ENCODE data around the gene COL6A2. TPM values are rescaled to one million over a fixed set of nuclear protein-coding genes. Genes with fewer than 3 reads are reported as not detected.

Gene COL6A2
- total and polyA plus RNA-seq, 10 donors = 101 to 259 (median 192) TPM

DNA sequence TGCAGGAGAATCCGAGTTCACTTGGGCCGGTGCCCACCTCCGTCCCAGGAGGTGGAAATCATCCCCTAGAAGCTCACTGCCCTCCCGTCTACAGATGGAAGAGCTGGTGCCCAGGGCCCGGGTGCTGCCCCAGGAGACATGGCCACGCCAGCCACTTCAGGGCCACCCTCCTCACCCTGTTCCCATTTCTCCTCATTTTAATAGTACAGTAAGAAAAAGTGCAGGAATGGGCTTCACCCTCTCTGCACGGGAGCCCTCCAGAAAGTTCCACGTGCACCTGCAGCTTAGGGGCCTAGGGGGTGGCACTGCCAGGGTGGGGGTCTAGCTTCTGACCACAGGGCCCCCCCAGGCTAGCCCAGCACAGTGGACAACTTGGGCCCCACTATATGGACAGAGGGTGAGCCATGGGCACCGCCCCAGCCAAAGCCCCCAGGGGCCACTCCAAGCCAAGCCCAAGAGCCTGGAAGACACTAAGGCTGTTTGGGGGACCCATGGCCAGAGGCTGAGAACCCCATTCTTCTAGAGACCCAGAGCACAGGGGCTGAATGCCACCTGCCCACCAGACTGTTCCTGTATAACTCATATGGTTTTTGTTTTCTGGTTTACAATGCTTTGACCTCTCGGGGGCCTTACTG lies 60.9 kb downstream of the COL6A2 start:
- no peak overlapping the region for H3K27ac ChIP-seq
- peaks cover 0 to 23% (median 0%) of the 10 kb centered on the region in 6 donors for H3K36me3 ChIP-seq
- peaks cover 0 to 10% (median under 1%) of the 10 kb centered on the region in 6 donors for H3K4me1 ChIP-seq
- H3K4me3 ChIP-seq = no peak overlapping the region
- TF ChIP-seq, protein P1, sequence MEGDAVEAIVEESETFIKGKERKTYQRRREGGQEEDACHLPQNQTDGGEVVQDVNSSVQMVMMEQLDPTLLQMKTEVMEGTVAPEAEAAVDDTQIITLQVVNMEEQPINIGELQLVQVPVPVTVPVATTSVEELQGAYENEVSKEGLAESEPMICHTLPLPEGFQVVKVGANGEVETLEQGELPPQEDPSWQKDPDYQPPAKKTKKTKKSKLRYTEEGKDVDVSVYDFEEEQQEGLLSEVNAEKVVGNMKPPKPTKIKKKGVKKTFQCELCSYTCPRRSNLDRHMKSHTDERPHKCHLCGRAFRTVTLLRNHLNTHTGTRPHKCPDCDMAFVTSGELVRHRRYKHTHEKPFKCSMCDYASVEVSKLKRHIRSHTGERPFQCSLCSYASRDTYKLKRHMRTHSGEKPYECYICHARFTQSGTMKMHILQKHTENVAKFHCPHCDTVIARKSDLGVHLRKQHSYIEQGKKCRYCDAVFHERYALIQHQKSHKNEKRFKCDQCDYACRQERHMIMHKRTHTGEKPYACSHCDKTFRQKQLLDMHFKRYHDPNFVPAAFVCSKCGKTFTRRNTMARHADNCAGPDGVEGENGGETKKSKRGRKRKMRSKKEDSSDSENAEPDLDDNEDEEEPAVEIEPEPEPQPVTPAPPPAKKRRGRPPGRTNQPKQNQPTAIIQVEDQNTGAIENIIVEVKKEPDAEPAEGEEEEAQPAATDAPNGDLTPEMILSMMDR (IDR thresholded peaks at IDR 0.05 in 8 of 11, conservative IDR thresholded peaks at IDR 0.05 in 3 of 11) = no peak
- TF ChIP-seq POLR2A (IDR thresholded peaks at IDR 0.05) = no peak
- 85 to 96% (median 94%) methylated on average over 10 of the region's 10 CpGs for WGBS, 5 donors
- H3K9me3 ChIP-seq = no peaks in the 10 kb centered on the region
- intact Hi-C loops (cut with DNase I; ENCODE audit: low total_unique reads) = no loop called here
- DNase-seq = no peak
- peaks cover 0 to 26% (median 11%) of the 10 kb centered on the region in 7 donors for H3K27me3 ChIP-seq (replicated peaks in 1 of 7)

DNA sequence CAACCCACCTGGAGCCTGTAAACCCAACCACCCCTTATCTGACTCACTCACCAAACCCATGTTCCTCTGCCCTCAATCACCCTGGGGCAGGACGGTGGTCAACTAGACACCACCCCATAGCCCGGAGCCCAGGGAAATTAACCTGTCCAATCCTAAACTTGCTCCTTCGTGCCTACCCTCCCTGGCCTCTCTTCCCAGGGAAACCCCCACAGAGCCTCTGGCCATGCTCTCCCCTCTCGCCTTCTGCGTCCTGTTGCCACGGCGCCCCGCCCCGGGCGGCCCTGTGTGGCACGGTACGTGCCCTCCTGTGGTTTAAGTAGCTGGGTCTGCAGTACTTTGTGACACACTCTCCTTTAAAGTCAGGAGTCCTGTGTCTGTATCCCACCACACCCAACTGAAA lies 61.5 kb downstream of the COL6A2 start:
- 87 to 98% (median 95%) methylated on average over 12 of the region's 12 CpGs for WGBS, 5 donors
- TF ChIP-seq POLR2A (IDR thresholded peaks at IDR 0.05) = no peak
- no peak for TF ChIP-seq POLR2AphosphoS5 (IDR thresholded peaks at IDR 0.05)
- TF ChIP-seq, protein P1 (IDR thresholded peaks at IDR 0.05 in 8 of 11, conservative IDR thresholded peaks at IDR 0.05 in 3 of 11) = no peak
- Histone ChIP-seq H3K36me3 (peaks cover 0 to 28% (median 0%) of the 10 kb centered on the region in 6 donors), H3K27ac (no peak overlapping the region), H3K9me3 (no peaks in the 10 kb centered on the region), H3K4me1 (peaks cover 0 to 10% (median 0%) of the 10 kb centered on the region in 6 donors), H3K27me3 (replicated peaks in 1 of 7) (peaks cover 0 to 32% (median 11%) of the 10 kb centered on the region in 7 donors), H3K4me3 (no peak overlapping the region)
- no peak for DNase-seq
- intact Hi-C loops (cut with DNase I; ENCODE audit: low total_unique reads) = no loop called here

DNA sequence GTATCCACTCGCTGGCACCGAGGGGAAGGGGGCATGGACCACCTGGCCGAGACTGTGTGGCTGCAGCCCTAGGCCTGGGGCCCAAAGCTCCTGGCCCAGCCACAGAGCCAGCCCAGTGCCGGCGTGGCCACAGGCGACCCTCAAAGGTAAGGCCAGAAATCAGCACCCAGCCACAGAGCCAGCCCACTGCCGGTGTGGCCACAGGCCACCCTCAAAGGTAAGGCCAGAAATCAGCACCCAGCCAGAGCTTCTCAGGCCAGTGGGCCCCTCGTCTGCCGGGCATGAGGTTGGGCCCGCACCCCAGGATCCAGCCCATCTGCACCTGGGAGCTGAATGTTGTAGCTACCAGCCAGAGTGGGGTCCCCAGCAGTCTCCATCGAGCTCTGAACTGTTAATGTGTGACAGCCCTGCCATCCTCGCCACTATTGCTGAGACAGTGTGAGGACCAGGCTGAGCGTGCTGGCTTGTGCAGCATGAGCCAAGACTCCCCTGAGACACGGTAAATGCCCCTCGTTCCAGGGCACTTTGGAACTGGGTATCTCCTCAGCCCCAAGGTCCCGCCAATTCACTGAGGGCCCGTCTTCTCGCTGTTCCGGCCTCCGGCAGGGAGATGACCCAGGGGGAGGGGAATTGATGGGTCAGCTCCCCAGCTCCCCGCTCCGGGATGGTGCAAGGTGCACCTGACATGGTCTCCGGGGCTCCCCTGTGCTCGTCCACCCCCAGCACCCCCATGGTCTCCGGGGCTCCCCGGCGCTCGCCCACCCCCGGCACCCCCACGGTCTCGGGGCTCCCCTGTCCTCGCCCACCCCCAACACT lies 62.1 kb downstream of the COL6A2 start:
- 89 to 99% (median 95%) methylated on average over 17 to 32 of the region's 32 CpGs for WGBS, 5 donors
- Histone ChIP-seq H3K9me3 (no peaks in the 10 kb centered on the region), H3K4me3 (no peak overlapping the region), H3K4me1 (peaks cover 0 to 10% (median 0%) of the 10 kb centered on the region in 6 donors), H3K27me3 (replicated peaks in 1 of 7) (peaks cover 0 to 32% (median 11%) of the 10 kb centered on the region in 7 donors), H3K27ac (no peak overlapping the region), H3K36me3 (peaks cover 0 to 28% (median 0%) of the 10 kb centered on the region in 6 donors)
- no peak for DNase-seq
- TF ChIP-seq, protein P1 (IDR thresholded peaks at IDR 0.05 in 8 of 11, conservative IDR thresholded peaks at IDR 0.05 in 3 of 11) = no peak
- no peak for TF ChIP-seq POLR2AphosphoS5 (IDR thresholded peaks at IDR 0.05)
- no peak for TF ChIP-seq POLR2A (IDR thresholded peaks at IDR 0.05)
- intact Hi-C loops (cut with DNase I; ENCODE audit: low total_unique reads) = no loop called here

DNA sequence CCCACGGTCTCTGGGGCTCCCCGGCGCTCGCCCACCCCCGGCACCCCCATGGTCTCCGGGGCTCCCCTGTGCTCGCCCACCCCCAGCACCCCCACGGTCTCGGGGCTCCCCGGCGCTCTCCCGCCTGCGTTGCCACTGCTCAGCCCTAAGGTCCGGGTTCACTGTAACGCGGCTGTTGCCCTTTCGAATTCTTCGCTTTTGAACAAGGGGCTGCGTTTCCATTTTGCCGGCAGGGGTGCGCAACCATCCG lies 62.7 kb downstream of the COL6A2 start:
- TF ChIP-seq, protein P1 (IDR thresholded peaks at IDR 0.05 in 8 of 11, conservative IDR thresholded peaks at IDR 0.05 in 3 of 11) = no peak
- no peak for TF ChIP-seq POLR2AphosphoS5 (IDR thresholded peaks at IDR 0.05)
- TF ChIP-seq POLR2A (IDR thresholded peaks at IDR 0.05) = no peak

More for the DNA sequence above, 62.7 kb downstream of the COL6A2 start:
- WGBS, 5 donors = 88 to 98% (median 94%) methylated on average over 20 to 22 of the region's 22 CpGs
- no peak overlapping the region for H3K4me3 ChIP-seq
- no peak for DNase-seq
- no peaks in the 10 kb centered on the region for H3K9me3 ChIP-seq
- H3K36me3 ChIP-seq = peaks cover 0 to 28% (median 0%) of the 10 kb centered on the region in 6 donors
- peaks cover 0 to 32% (median 11%) of the 10 kb centered on the region in 7 donors for H3K27me3 ChIP-seq (replicated peaks in 1 of 7)
- H3K4me1 ChIP-seq = peaks cover 0 to 10% (median 0%) of the 10 kb centered on the region in 6 donors
- no peak overlapping the region for H3K27ac ChIP-seq
- intact Hi-C loops (cut with DNase I; ENCODE audit: low total_unique reads) = no loop called here

Measured in spleen (tissue), 11 donors.